Subcutaneous adipose tissue (tissue), 4 donors: Measurements from ENCODE around the gene IRAK2. TPM values are rescaled to one million over a fixed set of nuclear protein-coding genes. Genes with fewer than 3 reads are reported as not detected.

Experiments
- CTCF ChIP-seq: fragments of 450-650 bp; IDR thresholded peaks from one replicate; pipeline ENCODE4 v1.5.1; 2016; ENCODE audit warnings: low read depth, mild to moderate bottlenecking, control low read depth, antibody characterized with exemption, moderate library complexity
- total RNA-seq, 4 donors: library from RNA; depleted of rRNA; stranded (reverse); fragments of >200 nt; gene quantifications; one replicate each; pipeline ENCODE4 v1.1.0, GENCODE V29; 2016

Gene IRAK2
- total RNA-seq, 4 donors from 2014 or later: 6.8 to 20.5 (median 13.7) TPM

GRCh38 chr3:10280177-10280529 lies 115.4 kb downstream of the IRAK2 start:
- TF ChIP-seq CTCF: no peak

- no peak for TF ChIP-seq CTCF
Measured at GRCh38 chr3:10280571-10280970, 115.9 kb downstream of the IRAK2 start.

GRCh38 chr3:10281951-10282350 lies 117.2 kb downstream of the IRAK2 start:
- no peak for TF ChIP-seq CTCF

- TF ChIP-seq CTCF: no peak
Measured at GRCh38 chr3:10283638-10284037, 118.9 kb downstream of the IRAK2 start.

- TF ChIP-seq CTCF: no peak
Measured at GRCh38 chr3:10284496-10284895, 119.8 kb downstream of the IRAK2 start.

GRCh38 chr3:10285272-10286132 lies 120.8 kb downstream of the IRAK2 start:
- TF ChIP-seq CTCF: no peak

GRCh38 chr3:10286133-10286524 lies 121.4 kb downstream of the IRAK2 start:
- TF ChIP-seq CTCF: no peak
